PC-9 (cell line): Measurements from ENCODE around the gene EPB41L2. TPM values are rescaled to one million over a fixed set of nuclear protein-coding genes. Genes with fewer than 3 reads are reported as not detected.
"Not testable (repeated sequence)": the region's sequence is repeated elsewhere in the genome, so short reads cannot be mapped to it uniquely, and the experiment has no call there.

Experiments
- BruUV-seq: library from RNA; stranded (reverse); fragments of 400-500 nt; replicated peaks from 2 replicates; lab custom pipeline; 2021; lab: Mats Ljungman, UMichigan
- CTCF ChIA-PET: fragments of 300-600 bp; sonication (Branson Sonifier 250); formaldehyde crosslinking; loops from one replicate; lab custom pipeline; 2022; ENCODE audit warnings: antibody characterized with exemption; lab: Charles Lee
- POLR2A ChIA-PET: fragments of 300-600 bp; sonication (Branson Sonifier 250); formaldehyde crosslinking; loops from one replicate; lab custom pipeline; 2022; ENCODE audit warnings: antibody characterized with exemption; ENCODE audit not compliant: unreplicated experiment; lab: Charles Lee
- DNase-seq, 2 experiments: peaks; one replicate each; pipeline versions ENCODE4 v3.0.0 to v3.0.0-alpha.2; 2015 to 2022; ENCODE audit warnings: mixed read lengths in 1 of 2
- H2AFZ ChIP-seq: fragments of 200-600 bp; sonication (generic); 2 replicates; pipeline ENCODE4 v1.8.1; 2017; ENCODE audit warnings: antibody characterized with exemption
- H3F3A ChIP-seq: fragments of 200-600 bp; sonication (generic); 2 replicates; pipeline ENCODE4 v1.8.1; 2017; ENCODE audit warnings: antibody characterized with exemption, mild to moderate bottlenecking, low read depth; ENCODE audit not compliant: insufficient read depth
- H3K27ac ChIP-seq: fragments of 200-600 bp; sonication (generic); 2 replicates; pipeline ENCODE4 v1.6.1; 2016; ENCODE audit warnings: mixed run types
- H3K27me3 ChIP-seq: fragments of 200-600 bp; sonication (generic); 2 replicates; pipeline ENCODE4 v1.6.1; 2016; ENCODE audit warnings: low read depth, mixed run types; ENCODE audit not compliant: insufficient read depth
- H3K36me3 ChIP-seq: fragments of 200-600 bp; sonication (generic); 2 replicates; pipeline ENCODE4 v1.6.1; 2016; ENCODE audit warnings: low read depth, mixed run types
- H3K4me1 ChIP-seq: fragments of 200-600 bp; sonication (generic); replicated peaks from 2 replicates; pipeline ENCODE4 v1.6.1; 2016; ENCODE audit warnings: mixed run types; ENCODE audit not compliant: insufficient read depth
- H3K4me2 ChIP-seq: fragments of 200-600 bp; sonication (generic); 2 replicates; pipeline ENCODE4 v1.6.1; 2017; ENCODE audit warnings: mixed run types
- H3K4me3 ChIP-seq: fragments of 200-600 bp; sonication (generic); 2 replicates; pipeline ENCODE4 v1.6.1; 2016; ENCODE audit warnings: mixed run types
- H3K79me2 ChIP-seq: fragments of 200-600 bp; sonication (generic); 2 replicates; pipeline ENCODE4 v1.6.1; 2017; ENCODE audit warnings: low read depth, mixed run types
- H3K9me2 ChIP-seq: fragments of 200-600 bp; sonication (generic); 2 replicates; pipeline ENCODE4 v1.8.1; 2017; ENCODE audit warnings: mild to moderate bottlenecking; ENCODE audit not compliant: insufficient read depth
- H3K9me3 ChIP-seq: fragments of 200-600 bp; sonication (generic); 2 replicates; pipeline ENCODE4 v1.8.1; 2016; ENCODE audit warnings: low read depth; ENCODE audit not compliant: insufficient read depth
- H4K20me1 ChIP-seq: fragments of 200-600 bp; sonication (generic); 2 replicates; pipeline ENCODE4 v1.8.1; 2017; ENCODE audit not compliant: insufficient read depth
- CTCF ChIP-seq: fragments of 200-600 bp; sonication (generic); conservative IDR thresholded peaks from 2 replicates; pipeline ENCODE4 v1.6.1; 2017; ENCODE audit warnings: mixed run types, antibody characterized with exemption, mild to moderate bottlenecking, moderate library complexity
- EZH2 ChIP-seq: fragments of 200-600 bp; sonication (generic); IDR thresholded peaks from 2 replicates; pipeline ENCODE4 v1.8.0; 2017; ENCODE audit warnings: antibody characterized with exemption, low read depth
- intact Hi-C: fragments of 100-400 bp; cut with micrococcal nuclease; formaldehyde crosslinking; loops from one replicate; pipeline ENCODE4 v1.10.0; 2022; ENCODE audit not compliant: unreplicated experiment
- total RNA-seq: library from RNA; stranded (reverse); gene quantifications from 2 replicates; pipeline ENCODE4 v1.2.3, GENCODE V29; 2021

The EPB41L2 gene
- total RNA-seq, 1 experiment from 2014 or later = 67.4 TPM

GRCh38 chr6:131096786-131097185, 33.7 kb upstream of the EPB41L2 start:
- CTCF ChIA-PET = no interaction called here

DNA sequence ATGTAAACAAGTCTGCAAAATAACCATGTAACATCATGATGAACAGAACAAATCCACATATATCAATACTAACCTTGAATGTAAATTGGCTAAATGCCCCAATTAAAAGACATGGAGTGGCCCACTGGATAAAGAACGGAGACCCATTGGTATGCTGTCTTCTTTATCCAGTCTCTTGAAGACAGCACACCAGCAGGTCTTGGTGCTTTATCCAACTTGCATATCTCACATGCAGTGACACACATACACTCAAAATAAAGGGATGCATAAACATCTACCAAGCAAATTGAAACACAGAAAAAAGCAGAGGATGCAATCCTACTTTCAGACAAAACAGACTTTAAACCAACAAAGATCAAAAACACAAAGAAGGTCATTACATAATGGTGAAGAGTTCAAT, 30.3 kb upstream of the EPB41L2 start:
- Histone ChIP-seq H3K27ac (no peak overlapping the region), H3K9me2 (no peaks in the 10 kb centered on the region), H3K4me1 (no peaks in the 10 kb centered on the region), H3K36me3 (no peaks in the 10 kb centered on the region), H3K79me2 (no peaks in the 10 kb centered on the region), H3K27me3 (no peaks in the 10 kb centered on the region), H2AFZ (no peak overlapping the region), H3F3A (no peaks in the 10 kb centered on the region), H4K20me1 (no peaks in the 10 kb centered on the region), H3K4me2 (no peak overlapping the region), H3K4me3 (no peak overlapping the region), H3K9me3 (no peaks in the 10 kb centered on the region)
- TF ChIP-seq EZH2 (no peak), CTCF (no peak)
- BruUV-seq = no TSS peak
- POLR2A ChIA-PET = no interaction called here
- CTCF ChIA-PET = no interaction called here
- no peak for DNase-seq
- intact Hi-C loops = no loop called here

More at GRCh38 chr6:131096786-131097185, 33.7 kb upstream of the EPB41L2 start:
- Histone ChIP-seq H2AFZ (no peak overlapping the region), H3K4me3 (no peak overlapping the region), H3K27me3 (no peaks in the 10 kb centered on the region), H3K79me2 (no peaks in the 10 kb centered on the region), H3K9me3 (no peaks in the 10 kb centered on the region), H3K27ac (no peak overlapping the region), H3K4me2 (no peak overlapping the region), H3K9me2 (no peaks in the 10 kb centered on the region), H3F3A (no peaks in the 10 kb centered on the region; the same call in 1 of the 2 replicates), H3K4me1 (peaks cover 2% of the 10 kb centered on the region), H4K20me1 (no peaks in the 10 kb centered on the region), H3K36me3 (no peaks in the 10 kb centered on the region)
- intact Hi-C loops = no loop called here
- no TSS peak for BruUV-seq
- DNase-seq = no peak
- POLR2A ChIA-PET = no interaction called here
- no peak for TF ChIP-seq EZH2
- TF ChIP-seq CTCF = no peak

GRCh38 chr6:131091944-131092343, 28.9 kb upstream of the EPB41L2 start:
- H3K27me3 ChIP-seq, H4K20me1 ChIP-seq, BruUV-seq, H3K27ac ChIP-seq, H3K9me3 ChIP-seq, DNase-seq, H3K79me2 ChIP-seq, H3K4me3 ChIP-seq, H2AFZ ChIP-seq, intact Hi-C loops, H3K9me2 ChIP-seq, POLR2A ChIA-PET, CTCF ChIA-PET, H3K4me1 ChIP-seq, H3K36me3 ChIP-seq, H3F3A ChIP-seq, H3K4me2 ChIP-seq: not testable (repeated sequence)

DNA sequence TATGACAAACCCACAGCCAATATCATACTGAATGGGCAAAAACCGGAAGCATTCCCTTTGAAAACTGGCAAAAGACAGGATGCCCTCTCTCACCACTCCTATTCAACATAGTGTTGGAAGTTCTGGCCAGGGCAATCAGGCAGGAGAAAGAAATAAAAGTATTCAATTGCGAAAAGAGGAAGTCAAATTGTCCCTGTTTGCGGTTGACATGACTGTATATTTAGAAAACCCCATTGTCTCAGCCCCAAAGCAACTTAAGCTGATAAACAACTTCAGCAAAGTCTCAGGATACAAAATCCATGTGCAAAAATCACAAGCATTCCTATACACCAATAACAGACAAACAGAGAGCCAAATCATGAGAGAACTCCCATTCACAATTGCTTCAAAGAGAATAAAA, 27.3 kb upstream of the EPB41L2 start:
- BruUV-seq, H3K4me1 ChIP-seq, H3K27me3 ChIP-seq, intact Hi-C loops, H2AFZ ChIP-seq, CTCF ChIA-PET, POLR2A ChIA-PET, H3K4me2 ChIP-seq, H3K9me2 ChIP-seq, H4K20me1 ChIP-seq, H3F3A ChIP-seq, H3K9me3 ChIP-seq, H3K27ac ChIP-seq, H3K4me3 ChIP-seq, H3K79me2 ChIP-seq, DNase-seq, H3K36me3 ChIP-seq: not testable (repeated sequence)
